Smooth muscle cell (in vitro differentiated cells): ENCODE results near the gene KLRG1. TPM values are rescaled to one million over a fixed set of nuclear protein-coding genes. Genes with fewer than 3 reads are reported as not detected.

Experiments
- DNase-seq: peaks from one replicate; lab custom pipeline; 2025; ENCODE audit not compliant: unreplicated experiment; lab: John Stamatoyannopoulos, UW
- H2AFZ ChIP-seq: fragments of 200-600 bp; sonication (generic); 2 replicates; pipeline ENCODE4 v1.6.0; 2016; ENCODE audit warnings: antibody characterized with exemption, low read depth, mild to moderate bottlenecking
- H3F3A ChIP-seq: fragments of 200-600 bp; sonication (generic); 2 replicates; pipeline ENCODE4 v1.6.0; 2017; ENCODE audit warnings: antibody characterized with exemption, low read depth
- H3K27ac ChIP-seq: fragments of 200-600 bp; sonication (generic); 2 replicates; pipeline ENCODE4 v1.5.1; 2016; ENCODE audit warnings: low read depth, mild to moderate bottlenecking
- H3K27me3 ChIP-seq: fragments of 200-600 bp; sonication (generic); 2 replicates; pipeline ENCODE4 v1.6.1; 2016; ENCODE audit warnings: low read depth, mild to moderate bottlenecking
- H3K36me3 ChIP-seq: fragments of 200-600 bp; sonication (generic); 2 replicates; pipeline ENCODE4 v1.5.1; 2016; ENCODE audit warnings: low read depth
- H3K4me1 ChIP-seq: fragments of 200-600 bp; sonication (generic); 2 replicates; pipeline ENCODE4 v1.5.1; 2016; ENCODE audit warnings: low read depth
- H3K4me2 ChIP-seq: fragments of 200-600 bp; sonication (generic); 2 replicates; pipeline ENCODE4 v1.6.0; 2016; ENCODE audit warnings: mild to moderate bottlenecking
- H3K4me3 ChIP-seq: fragments of 200-600 bp; sonication (generic); 2 replicates; pipeline ENCODE4 v1.5.1; 2016; ENCODE audit warnings: mild to moderate bottlenecking
- H3K79me2 ChIP-seq: fragments of 200-600 bp; sonication (generic); 2 replicates; pipeline ENCODE4 v1.6.0; 2016; ENCODE audit warnings: low read depth, mild to moderate bottlenecking
- H3K9ac ChIP-seq: fragments of 200-600 bp; sonication (generic); 2 replicates; pipeline ENCODE4 v1.6.0; 2016; ENCODE audit warnings: low read depth
- H3K9me3 ChIP-seq: fragments of 200-600 bp; sonication (generic); replicated peaks from 2 replicates; pipeline ENCODE4 v1.5.1; 2016; ENCODE audit warnings: low read depth
- H4K20me1 ChIP-seq: fragments of 200-600 bp; sonication (generic); 2 replicates; pipeline ENCODE4 v1.6.0; 2016; ENCODE audit warnings: low read depth
- CTCF ChIP-seq: fragments of 200-600 bp; sonication (generic); IDR thresholded peaks from 2 replicates; pipeline ENCODE4 v1.5.1; 2017; ENCODE audit warnings: borderline replicate concordance, mild to moderate bottlenecking, antibody characterized with exemption; ENCODE audit not compliant: insufficient read depth, poor library complexity, severe bottlenecking
- WGBS: methylation state at CpG from one replicate; pipeline ENCODE4 v1.1.7; 2016; ENCODE audit warnings: low lambda C conversion rate; 5-methylcytosine and 5-hydroxymethylcytosine counted together
- polyA plus RNA-seq: library from polyadenylated mRNA; unstranded; fragments of >200 nt; fragmentation: Nextera tagmentation; extraction: Ambion mirVana; gene quantifications from 2 replicates; pipeline ENCODE4 v1.2.1, GENCODE V29; 2016
- total RNA-seq: library from RNA; depleted of rRNA; stranded (reverse); fragments of >200 nt; gene quantifications from 2 replicates; pipeline ENCODE4 v1.2.3, GENCODE V29; 2014

KLRG1 gene
- total and polyA plus RNA-seq, 2 experiments from 2014 or later = 1.6 TPM; not detected in 1

GRCh38 chr12:9040484-9041186 is 51.3 kb downstream of the KLRG1 start:
- Histone ChIP-seq H4K20me1 (no peaks in the 10 kb centered on the region), H3K9me3 (no peaks in the 10 kb centered on the region), H3K4me3 (no peak overlapping the region), H3K36me3 (no peaks in the 10 kb centered on the region), H3K27ac (no peak overlapping the region), H3K4me2 (no peak overlapping the region), H3K4me1 (no peaks in the 10 kb centered on the region), H3K9ac (no peak overlapping the region), H3K79me2 (no peaks in the 10 kb centered on the region), H3K27me3 (no peaks in the 10 kb centered on the region), H3F3A (no peaks in the 10 kb centered on the region), H2AFZ (no peak overlapping the region)
- DNase-seq = no peak
- no peak for TF ChIP-seq CTCF
- WGBS = 77% methylated on average over 5 of the region's 5 CpGs

- H3K4me1 ChIP-seq = no peaks in the 10 kb centered on the region
- no peak for DNase-seq
- WGBS = 97% methylated on average over 1 of the region's 1 CpG
- no peaks in the 10 kb centered on the region for H3F3A ChIP-seq
- TF ChIP-seq CTCF = no peak
- no peaks in the 10 kb centered on the region for H4K20me1 ChIP-seq
- H3K27me3 ChIP-seq = no peaks in the 10 kb centered on the region
- no peak overlapping the region for H2AFZ ChIP-seq
- no peaks in the 10 kb centered on the region for H3K9me3 ChIP-seq
- H3K79me2 ChIP-seq = no peaks in the 10 kb centered on the region
- H3K36me3 ChIP-seq = no peaks in the 10 kb centered on the region
- H3K27ac ChIP-seq = no peak overlapping the region
- no peak overlapping the region for H3K4me2 ChIP-seq
- no peak overlapping the region for H3K9ac ChIP-seq
- no peak overlapping the region for H3K4me3 ChIP-seq
These were observed 52.0 kb downstream of the KLRG1 start for GRCh38 chr12:9041321-9041720.

DNA sequence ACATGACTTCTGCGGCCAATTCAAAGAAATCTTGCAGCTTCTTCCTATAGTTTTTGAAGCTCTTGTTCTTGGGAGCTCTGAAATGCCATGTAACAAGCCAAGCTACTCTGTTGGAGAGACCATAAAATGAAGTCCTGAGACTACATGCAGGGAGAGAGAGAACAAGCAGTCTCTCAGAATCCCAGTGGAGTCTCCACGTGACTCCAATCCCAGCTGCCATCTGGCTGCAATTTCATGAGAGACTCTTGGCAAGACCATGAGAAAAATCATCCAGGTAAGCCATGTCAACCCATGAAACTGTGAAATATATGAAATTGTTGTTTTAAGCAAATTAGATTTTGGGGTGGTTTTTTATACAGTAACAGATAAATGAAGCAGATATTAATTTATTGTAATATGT is 54.4 kb downstream of the KLRG1 start:
- no peak for TF ChIP-seq CTCF
- Histone ChIP-seq H3K4me3 (no peak overlapping the region), H3K27ac (no peak overlapping the region), H3F3A (no peaks in the 10 kb centered on the region), H3K4me2 (no peak overlapping the region), H3K9me3 (no peaks in the 10 kb centered on the region), H3K27me3 (no peaks in the 10 kb centered on the region), H3K9ac (no peak overlapping the region), H3K4me1 (no peaks in the 10 kb centered on the region), H2AFZ (no peak overlapping the region), H3K79me2 (no peaks in the 10 kb centered on the region), H4K20me1 (no peaks in the 10 kb centered on the region), H3K36me3 (no peaks in the 10 kb centered on the region)
- WGBS = 88% methylated on average over 2 of the region's 2 CpGs
- DNase-seq = no peak

DNA sequence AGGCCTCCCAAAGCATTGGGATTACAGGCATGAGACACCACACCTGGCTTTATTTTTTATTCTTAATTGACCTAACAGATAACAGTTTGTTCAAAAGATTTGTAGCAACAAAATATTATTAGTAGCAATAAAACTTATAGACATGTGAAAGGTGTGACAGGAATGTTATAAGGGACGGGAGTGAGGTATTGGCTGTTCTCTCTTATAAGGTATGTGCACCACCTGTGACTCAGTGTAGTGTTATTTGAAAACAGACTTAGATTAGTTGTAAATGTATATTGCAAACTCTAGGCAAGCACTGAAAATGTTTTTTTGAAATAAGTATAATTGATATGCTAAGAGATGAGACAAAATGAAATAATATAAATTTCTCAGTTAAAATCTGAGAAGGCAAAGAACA is 57.8 kb downstream of the KLRG1 start:
- TF ChIP-seq CTCF = no peak
- no peaks in the 10 kb centered on the region for H3K9me3 ChIP-seq
- no peaks in the 10 kb centered on the region for H3F3A ChIP-seq
- no peaks in the 10 kb centered on the region for H3K79me2 ChIP-seq
- H3K9ac ChIP-seq = no peak overlapping the region
- no peaks in the 10 kb centered on the region for H3K36me3 ChIP-seq
- DNase-seq = no peak
- H4K20me1 ChIP-seq = no peaks in the 10 kb centered on the region
- H3K4me1 ChIP-seq = no peaks in the 10 kb centered on the region
- WGBS = 74% methylated on average over 1 of the region's 1 CpG
- no peaks in the 10 kb centered on the region for H3K27me3 ChIP-seq
- H3K4me3 ChIP-seq = no peak overlapping the region
- H3K27ac ChIP-seq = no peak overlapping the region
- no peak overlapping the region for H2AFZ ChIP-seq
- no peak overlapping the region for H3K4me2 ChIP-seq
